ENCODE results near the gene PLA2G10.
"Not testable (repeated sequence)": the region's sequence is repeated elsewhere in the genome, so short reads cannot be mapped to it uniquely, and the experiment has no call there.

Gene PLA2G10

GRCh38 chr16:14694129-14694528 is at the start of gene PLA2G10:
Gene PLA2G10 (minus strand): TSS chr16:14694308. CDS start chr16:14694229, 79 bp downstream.
- DNase-seq: not testable (repeated sequence)

GRCh38 chr16:14742273-14743128 is 48.4 kb upstream of the PLA2G10 start, which contains the start of gene NPIPA2:
Gene NPIPA2 (plus strand): TSS chr16:14742533. CDS start chr16:14748066, 5,533 bp downstream.
- DNase-seq: not testable (repeated sequence)

- DNase-seq: not testable (repeated sequence)
Measured at GRCh38 chr16:14741794-14742193, 47.7 kb upstream of the PLA2G10 start.

GRCh38 chr16:14740832-14741385 is 46.8 kb upstream of the PLA2G10 start:
- not testable (repeated sequence) for DNase-seq

- not testable (repeated sequence) for DNase-seq
Measured at GRCh38 chr16:14733233-14733632, 39.1 kb upstream of the PLA2G10 start.

GRCh38 chr16:14703156-14704011 is 9.3 kb upstream of the PLA2G10 start, which contains the start of gene NPIPA3:
Gene NPIPA3 (plus strand): TSS chr16:14703411. CDS start chr16:14708944, 5,533 bp downstream.
- not testable (repeated sequence) for DNase-seq

GRCh38 chr16:14702672-14703071 is 8.6 kb upstream of the PLA2G10 start:
- not testable (repeated sequence) for DNase-seq

- DNase-seq: not testable (repeated sequence)
Measured at GRCh38 chr16:14701859-14702258, 7.8 kb upstream of the PLA2G10 start.

GRCh38 chr16:14685870-14686793 is 8.0 kb downstream of the PLA2G10 start:
- not testable (repeated sequence) for DNase-seq

- DNase-seq: no peak
Measured at GRCh38 chr16:14682121-14682520, 12.0 kb downstream of the PLA2G10 start.

GRCh38 chr16:14681115-14681514 is 13.0 kb downstream of the PLA2G10 start:
- DNase-seq: no peak

GRCh38 chr16:14680396-14680795 is 13.7 kb downstream of the PLA2G10 start:
- not testable (repeated sequence) for DNase-seq

GRCh38 chr16:14678748-14679497 is 15.2 kb downstream of the PLA2G10 start:
- no peak for DNase-seq

- no peak for DNase-seq
Measured at GRCh38 chr16:14677627-14678026, 16.5 kb downstream of the PLA2G10 start.

- DNase-seq: no peak
Measured at GRCh38 chr16:14676633-14677032, 17.5 kb downstream of the PLA2G10 start.

GRCh38 chr16:14672403-14672971 is 21.6 kb downstream of the PLA2G10 start:
- no peak for DNase-seq

GRCh38 chr16:14669776-14670175 is 24.3 kb downstream of the PLA2G10 start:
- no peak for DNase-seq

GRCh38 chr16:14668556-14669223 is 25.4 kb downstream of the PLA2G10 start:
- DNase-seq: no peak

GRCh38 chr16:14667347-14668266 is 26.5 kb downstream of the PLA2G10 start:
- no peak for DNase-seq
